Measurements from ENCODE around the gene YAF2.

Gene YAF2

DNA sequence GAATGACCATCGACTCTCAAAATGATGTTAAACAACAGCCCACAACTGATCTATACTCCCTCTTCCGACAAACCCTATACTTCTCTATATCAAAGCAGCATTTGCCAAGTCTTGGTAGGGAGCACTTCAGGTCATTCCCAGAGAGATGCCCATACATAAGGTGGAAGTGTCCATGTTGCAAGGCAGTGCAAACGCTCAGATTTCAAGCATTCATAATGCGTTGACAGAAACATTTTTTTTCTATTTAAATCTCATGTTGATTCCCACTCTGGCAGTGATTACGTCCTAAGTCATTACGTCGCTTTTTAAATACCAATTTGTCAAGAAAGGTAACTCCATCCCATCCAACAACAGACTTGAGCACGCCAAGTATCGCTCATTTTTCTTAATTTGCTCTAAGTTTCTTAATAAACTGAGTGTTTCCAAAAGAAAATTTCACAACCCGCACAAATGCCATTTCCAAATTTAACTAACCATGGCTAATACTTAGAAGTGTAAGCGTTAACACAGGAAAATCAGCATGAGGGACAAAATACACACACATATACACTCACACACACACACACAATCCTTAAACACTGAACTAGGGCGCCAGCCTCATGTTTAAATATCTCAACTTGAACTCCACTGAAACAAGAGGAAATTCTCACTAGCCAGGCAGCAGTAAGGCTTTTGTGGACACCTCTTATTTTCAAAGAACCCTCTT lies 94.4 kb downstream of the YAF2 start:
- peak; percentile 15 for DNase-seq

DNA sequence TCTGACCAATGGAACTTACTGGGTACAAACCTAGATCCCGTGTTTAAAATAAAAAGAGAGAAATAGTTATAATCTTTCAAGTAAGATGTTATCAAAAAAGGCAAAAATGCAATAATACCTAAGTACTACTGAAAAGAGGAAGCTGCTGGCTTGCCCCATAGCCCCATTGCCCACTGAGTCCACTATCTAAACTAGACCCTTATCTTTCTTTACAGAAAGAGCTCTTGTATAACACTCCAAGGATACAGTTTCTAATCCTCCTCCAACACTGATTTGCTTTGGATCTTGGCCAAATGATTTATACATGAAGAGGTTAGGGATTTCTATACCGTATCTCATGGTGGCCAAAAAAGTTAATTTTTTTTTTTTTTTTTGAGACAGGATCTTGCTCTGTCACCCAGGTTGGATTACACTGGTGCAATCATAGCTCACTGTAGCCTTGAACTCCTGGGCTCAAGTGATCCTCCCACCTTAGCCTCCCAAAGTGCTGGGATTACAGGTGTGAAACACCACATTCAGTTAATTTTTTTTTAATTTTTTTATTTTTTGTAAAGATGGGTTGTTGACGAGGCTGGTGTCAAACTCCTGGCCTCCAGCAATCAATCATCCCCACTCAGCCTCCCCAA lies 96.0 kb downstream of the YAF2 start:
- no peak for DNase-seq

DNA sequence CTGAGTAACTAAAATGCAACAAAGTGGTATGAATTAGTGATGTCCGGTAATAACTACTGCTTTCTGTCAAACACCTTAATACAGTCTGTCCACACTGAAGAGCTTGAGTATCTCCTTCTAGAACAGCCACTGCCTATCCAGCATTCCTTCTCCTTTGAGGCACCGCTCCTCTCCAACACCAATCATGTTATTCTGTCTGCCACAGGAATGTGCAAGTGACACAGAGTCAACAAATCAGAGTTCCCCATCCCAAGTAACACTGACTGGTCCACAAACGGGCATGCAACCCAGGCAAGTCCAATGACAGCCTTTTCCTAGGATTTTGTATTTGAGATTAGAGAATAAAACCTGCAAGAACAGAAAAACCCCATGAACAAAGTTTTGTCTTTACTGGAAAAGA lies 97.1 kb downstream of the YAF2 start:
- DNase-seq, result no peak

DNA sequence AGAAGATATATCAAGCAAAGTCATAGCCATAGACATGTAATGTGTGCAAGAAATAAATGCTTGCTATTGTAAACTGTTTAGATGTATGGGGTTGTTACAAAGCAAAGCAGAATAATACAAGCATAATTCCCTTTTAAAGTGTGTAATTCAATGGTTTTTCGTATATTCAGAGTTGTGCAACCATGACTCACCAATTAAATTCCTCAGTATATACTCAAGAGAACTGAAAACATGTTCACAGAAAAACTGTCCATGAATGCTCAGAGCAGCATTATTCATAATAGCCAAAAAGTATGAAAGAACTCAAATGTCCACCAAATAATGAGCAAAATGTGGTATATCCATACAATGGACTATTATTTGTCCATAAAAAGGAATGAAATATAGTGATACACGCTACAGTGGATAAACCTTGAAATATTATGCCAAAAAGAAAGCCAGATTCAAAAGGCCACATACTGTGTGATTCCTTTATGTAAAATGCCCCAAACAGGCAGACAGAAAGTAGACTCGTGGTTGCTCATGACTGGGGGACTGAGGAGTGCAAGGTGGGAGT lies 102.7 kb downstream of the YAF2 start:
- no peak for DNase-seq

DNA sequence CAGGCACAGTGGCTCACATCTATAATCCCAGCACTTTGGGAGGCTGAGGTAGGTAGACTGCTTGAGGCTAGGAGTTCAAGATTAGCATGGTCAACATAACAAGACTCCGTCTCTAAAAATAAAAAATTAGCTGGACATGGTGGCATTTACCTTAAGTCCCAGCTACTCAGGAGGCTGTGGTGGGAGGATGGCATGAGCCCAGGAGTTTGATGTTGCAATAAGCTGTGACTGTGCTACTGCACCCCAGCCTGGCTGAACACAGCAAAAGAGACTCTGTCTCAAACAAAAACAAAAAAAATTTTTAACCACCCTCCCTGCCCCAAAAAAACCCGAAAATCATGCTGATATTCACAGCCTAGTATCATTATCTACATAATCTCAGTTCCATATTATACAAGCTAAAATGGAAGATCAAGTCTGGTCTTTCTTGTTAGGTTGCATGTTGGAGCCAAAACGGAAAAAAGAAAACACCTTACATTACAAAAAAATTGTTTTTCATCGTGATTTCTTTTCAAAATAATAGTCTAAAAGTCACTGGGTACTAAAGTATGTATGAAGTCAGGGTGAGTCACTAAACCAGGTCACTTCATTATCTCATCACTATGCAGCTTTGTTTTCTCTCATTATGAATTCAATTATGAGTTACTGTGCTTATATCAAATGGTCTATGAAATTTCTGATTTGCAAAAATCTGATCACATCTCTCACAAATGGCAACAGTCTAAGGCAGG lies 107.2 kb downstream of the YAF2 start:
- DNase-seq, result no peak

DNA sequence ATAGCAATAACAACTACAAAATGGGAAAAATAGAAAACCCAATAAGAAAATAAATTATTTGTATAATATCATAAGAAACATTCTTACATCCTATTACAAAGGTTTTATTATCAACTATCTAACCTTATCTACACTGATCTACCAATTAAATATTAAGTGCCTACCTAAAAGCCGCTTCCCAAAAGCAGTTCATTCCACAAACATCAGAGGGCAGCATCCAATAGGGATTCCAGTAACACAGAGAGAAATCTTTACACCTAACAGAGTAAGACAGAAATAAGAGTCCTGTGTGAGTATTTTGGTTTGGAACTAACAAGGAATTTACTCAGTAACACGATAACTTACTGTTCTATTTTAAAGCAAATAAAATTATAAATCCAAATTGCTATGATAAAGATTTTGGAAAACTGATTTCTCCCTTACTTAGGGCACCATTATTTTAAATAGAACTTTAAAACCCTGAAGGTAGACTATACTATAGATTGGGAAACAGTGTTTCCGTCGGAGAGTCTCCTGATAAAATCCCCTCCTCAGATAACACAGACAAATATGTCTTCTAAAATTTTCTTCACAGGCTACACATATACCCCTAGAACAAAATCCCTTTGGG lies 108.3 kb downstream of the YAF2 start:
- peak; percentile 23 for DNase-seq

DNA sequence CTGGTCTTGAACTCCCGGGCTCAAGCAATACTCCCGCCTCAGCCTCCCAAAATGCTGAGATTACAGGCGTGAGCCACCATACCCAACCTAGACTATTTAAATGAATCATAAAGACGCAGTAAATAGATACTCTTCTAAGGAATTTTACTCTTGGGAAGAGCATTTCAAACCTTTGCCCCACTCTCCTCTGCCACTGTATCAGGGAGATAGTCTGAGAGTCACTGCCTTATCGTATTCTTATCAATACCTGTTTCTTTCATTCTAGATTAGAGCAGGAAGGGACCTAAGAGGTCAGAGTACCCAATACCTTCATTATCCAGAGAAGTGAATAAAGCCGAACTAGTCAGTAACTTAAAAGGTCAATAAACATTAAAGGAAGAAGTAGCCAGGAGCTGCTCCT lies 109.2 kb downstream of the YAF2 start:
- no peak for DNase-seq

DNA sequence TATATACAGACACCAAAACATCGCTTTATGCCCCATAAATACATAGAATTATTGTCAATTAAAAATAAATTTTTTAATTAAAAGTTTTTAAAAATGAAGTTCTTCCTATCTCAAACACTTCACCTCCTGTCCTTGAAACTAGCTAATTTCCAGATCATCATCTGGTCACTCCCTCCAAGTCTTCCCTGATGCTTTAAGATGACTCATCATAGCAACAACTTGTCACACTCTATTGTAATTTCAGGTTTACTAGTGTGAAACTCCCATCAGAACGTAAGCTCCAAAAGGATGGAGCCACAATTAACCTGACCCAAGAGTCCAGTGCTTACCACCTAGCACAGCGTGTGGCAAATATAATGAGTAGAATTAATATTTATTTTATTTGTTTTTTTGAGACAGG lies 109.7 kb downstream of the YAF2 start:
- no peak for DNase-seq

DNA sequence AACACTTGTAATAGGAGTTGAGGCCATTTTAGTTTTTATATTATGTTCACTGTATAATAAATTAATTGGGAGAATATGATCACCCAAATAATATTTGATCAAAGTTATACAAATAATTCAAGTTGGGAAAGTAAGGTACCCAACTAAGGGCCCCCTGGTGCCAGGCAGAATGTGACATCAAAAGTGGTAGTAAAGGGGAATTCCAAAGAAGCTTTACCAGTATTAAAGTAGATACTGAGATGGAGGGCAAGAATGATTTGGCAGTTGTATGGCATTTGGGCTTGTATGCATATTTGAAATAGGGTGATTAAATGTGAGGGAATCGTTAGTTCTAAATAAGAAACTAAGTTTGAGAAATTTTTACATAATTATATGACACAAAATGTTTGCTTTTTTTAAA lies 111.1 kb downstream of the YAF2 start:
- no peak for DNase-seq

DNA sequence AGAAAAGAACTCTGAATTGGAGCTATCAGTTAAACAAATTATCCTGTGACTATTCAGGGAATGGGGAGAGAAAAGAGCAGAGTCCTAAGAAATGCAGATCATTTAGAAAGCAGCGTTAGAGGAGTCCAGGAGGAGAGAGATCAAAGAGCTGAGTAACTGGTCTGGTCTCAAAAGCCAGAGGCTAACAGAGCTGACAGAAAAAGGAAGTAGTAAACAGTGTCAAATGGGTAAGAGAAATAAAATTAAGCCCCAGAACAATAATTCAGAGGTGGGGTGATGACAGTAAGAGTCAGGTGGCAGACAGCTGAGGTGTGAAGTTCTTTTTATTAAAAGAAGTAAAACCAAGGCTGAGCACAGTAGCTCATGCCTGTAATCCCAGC lies 112.7 kb downstream of the YAF2 start:
- no peak for DNase-seq

DNA sequence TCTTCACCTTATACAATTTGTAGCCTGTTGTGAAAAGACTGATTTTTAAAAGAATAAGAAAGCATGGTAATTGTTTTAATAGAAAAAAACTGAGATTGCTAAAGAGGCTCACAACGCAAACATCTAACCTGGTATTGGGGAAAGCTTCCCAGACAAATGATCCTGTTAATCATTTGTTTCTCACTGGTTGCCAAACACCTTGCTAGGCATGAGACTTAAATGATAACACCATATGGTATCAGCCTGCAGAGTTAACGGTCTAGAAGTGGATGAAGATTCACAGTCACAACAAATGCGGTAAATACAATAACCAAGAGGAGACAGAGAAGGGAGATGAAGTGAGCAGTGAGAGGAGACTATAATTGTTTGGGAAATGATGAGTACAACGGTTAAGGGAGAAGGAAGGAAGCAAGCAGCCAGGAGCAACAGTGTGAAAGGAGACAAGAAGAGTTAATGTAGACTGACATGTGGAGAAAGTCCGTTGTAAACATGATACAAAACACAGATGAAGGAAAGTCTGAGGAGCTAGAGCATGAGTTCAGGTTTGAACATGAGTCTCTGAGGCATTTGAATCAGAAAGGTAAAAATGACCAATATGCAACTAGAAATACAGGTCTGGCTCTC lies 113.2 kb downstream of the YAF2 start:
- DNase-seq, result no peak

DNA sequence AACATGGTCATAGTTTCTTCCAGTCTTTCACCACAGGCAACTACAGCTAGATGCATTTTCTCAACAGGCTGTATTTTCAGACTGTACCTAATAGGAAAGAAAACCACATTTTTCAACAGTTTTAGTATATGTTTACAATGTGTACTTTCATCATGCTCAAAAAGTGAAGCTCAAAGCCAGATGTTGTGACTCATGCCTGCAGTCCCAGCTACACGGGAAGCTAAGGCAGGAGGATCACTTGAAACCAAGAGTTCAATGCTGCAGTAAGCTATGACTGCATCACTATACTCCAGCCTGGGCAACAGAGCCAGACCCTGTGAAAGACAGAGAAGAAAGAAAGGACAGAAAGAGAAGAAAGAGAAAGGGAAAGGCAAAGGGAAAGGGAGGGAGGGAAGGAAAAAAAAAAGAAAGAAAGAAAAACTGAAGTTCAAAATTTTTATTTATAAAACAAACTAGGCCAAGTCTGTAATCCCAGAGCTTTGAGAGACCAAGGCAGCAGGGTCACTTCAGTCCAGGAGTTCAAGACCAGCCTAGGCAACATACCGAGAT lies 118.9 kb downstream of the YAF2 start:
- DNase-seq, result peak; percentile 44

DNA sequence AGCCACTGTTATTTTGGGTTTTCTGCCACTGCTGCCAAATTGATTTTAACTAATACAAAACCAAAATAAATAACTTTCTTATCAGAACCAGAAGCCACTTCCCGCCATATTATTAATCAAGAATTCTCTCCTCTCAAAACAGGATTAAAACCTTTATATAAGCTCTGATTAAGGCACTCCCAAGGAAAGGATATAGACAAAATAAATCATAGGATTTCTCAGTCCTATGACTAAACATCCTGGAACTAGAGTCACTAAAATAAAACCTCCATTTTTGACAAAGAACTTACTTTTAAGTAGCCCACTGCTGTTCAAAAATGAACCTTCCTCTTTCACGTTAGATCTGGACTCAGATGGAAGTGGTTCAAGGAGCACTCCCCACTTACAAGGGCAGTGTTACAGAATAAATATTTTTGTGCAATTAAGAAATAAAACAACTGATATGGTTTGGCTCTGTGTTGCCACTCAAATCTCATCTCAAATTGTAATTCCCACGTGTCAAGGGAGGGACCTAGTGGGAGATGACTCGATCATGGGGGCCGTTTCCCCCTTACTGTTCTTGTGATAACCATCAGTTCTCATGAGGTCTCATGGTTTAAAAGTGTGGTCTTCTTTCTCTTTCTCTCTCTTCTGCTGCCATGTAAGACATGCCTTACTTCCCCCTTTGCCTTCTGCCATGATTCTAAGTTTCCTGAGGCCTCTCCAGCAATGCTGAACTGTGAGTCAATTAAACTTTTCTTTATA lies 119.7 kb downstream of the YAF2 start:
- DNase-seq, result no peak

DNA sequence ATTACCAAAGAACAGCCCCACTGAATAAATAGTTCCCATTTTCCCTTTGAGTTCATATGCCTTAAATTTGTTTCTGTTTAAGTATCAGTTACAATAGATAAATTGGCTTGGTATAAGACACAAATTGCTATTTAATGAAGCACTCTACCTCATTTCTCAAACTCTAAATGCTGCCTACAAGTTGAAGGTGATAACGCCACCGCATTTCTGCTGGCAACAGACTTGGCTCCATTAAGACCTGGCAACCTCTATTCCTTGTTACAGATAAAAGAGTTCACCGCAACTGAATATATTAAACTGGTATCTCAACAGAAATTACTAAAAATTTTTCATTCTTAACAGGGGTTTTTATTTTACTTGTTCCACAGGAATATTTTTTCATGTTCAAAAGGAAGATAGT lies 129.0 kb downstream of the YAF2 start:
- no peak for DNase-seq

All from activated CD4-positive, alpha-beta T cell treated with anti-CD3 and anti-CD28 coated beads, Interleukin-2, Interleukin-6, amounts not matched to agents 100 ng/mL and 50 ng/mL, durations not matched to agents 16 hours and 8 hours (primary cell).